ENCODE data around the gene BPIFB2. TPM values are rescaled to one million over a fixed set of nuclear protein-coding genes. Genes with fewer than 3 reads are reported as not detected.

BPIFB2 gene
- total RNA-seq, 1 donor from 2014 or later = not detected

- no peak for FAIRE-seq
- Mint-ChIP-seq H3K4me3 (ENCODE audit: unreplicated experiment) (no peak overlapping the region), H3K27ac (ENCODE audit: unreplicated experiment) (no peak overlapping the region), H3K9me3 (ENCODE audit: unreplicated experiment) (peaks cover 2% of the 10 kb centered on the region), H3K27me3 (ENCODE audit: low read depth, unreplicated experiment) (peaks cover 15% of the 10 kb centered on the region), H3K36me3 (ENCODE audit: low read depth, unreplicated experiment) (no peaks in the 10 kb centered on the region), H3K4me1 (ENCODE audit: low read depth, unreplicated experiment) (no peaks in the 10 kb centered on the region)
- Histone ChIP-seq H3K9me3 (ENCODE audit: insufficient read depth, low read depth, low read length) (no peaks in the 10 kb centered on the region), H3K27me3 (ENCODE audit: insufficient read depth, low read length) (no peaks in the 10 kb centered on the region), H4K20me1 (ENCODE audit: insufficient read depth, low read length) (no peaks in the 10 kb centered on the region), H3K9ac (ENCODE audit: low read length) (no peak overlapping the region), H3K79me2 (ENCODE audit: insufficient read depth, low read length) (no peaks in the 10 kb centered on the region), H3K4me3 (ENCODE audit: insufficient read depth, low read depth, low read length) (no peak overlapping the region), H2AFZ (ENCODE audit: low read depth, low read length) (no peak overlapping the region), H3K4me2 (ENCODE audit: low read length) (no peak overlapping the region), H3K27ac (ENCODE audit: low read depth, low read length) (no peak overlapping the region), H3K36me3 (ENCODE audit: insufficient read depth, low read length) (no peaks in the 10 kb centered on the region), H3K4me1 (ENCODE audit: insufficient read depth, low read length) (no peaks in the 10 kb centered on the region)
- no peak for DNase-seq (ENCODE audit: low read depth)
- TF ChIP-seq CTCF (IDR thresholded peaks at IDR 0.05; ENCODE audit: insufficient read depth, low read depth, low read length) (no peak), EZH2 (IDR thresholded peaks at IDR 0.05; ENCODE audit: insufficient read depth, low read length) (no peak)
Measured at GRCh38 chr20:32979201-32979998, 28.1 kb upstream of the BPIFB2 start.

- no peak for FAIRE-seq
- H3K27ac Mint-ChIP-seq (ENCODE audit: unreplicated experiment) = no peak overlapping the region
Measured at GRCh38 chr20:32980131-32980941, 27.2 kb upstream of the BPIFB2 start.

More at GRCh38 chr20:32980131-32980941, 27.2 kb upstream of the BPIFB2 start:
- Histone ChIP-seq H3K36me3 (ENCODE audit: insufficient read depth, low read length) (no peaks in the 10 kb centered on the region), H3K9ac (ENCODE audit: low read length) (no peak overlapping the region), H3K27me3 (ENCODE audit: insufficient read depth, low read length) (no peaks in the 10 kb centered on the region), H3K9me3 (ENCODE audit: insufficient read depth, low read depth, low read length) (no peaks in the 10 kb centered on the region), H2AFZ (ENCODE audit: low read depth, low read length) (no peak overlapping the region), H3K27ac (ENCODE audit: low read depth, low read length) (no peak overlapping the region), H3K4me1 (ENCODE audit: insufficient read depth, low read length) (no peaks in the 10 kb centered on the region), H3K4me2 (ENCODE audit: low read length) (no peak overlapping the region), H4K20me1 (ENCODE audit: insufficient read depth, low read length) (no peaks in the 10 kb centered on the region), H3K4me3 (ENCODE audit: insufficient read depth, low read depth, low read length) (no peak overlapping the region), H3K79me2 (ENCODE audit: insufficient read depth, low read length) (no peaks in the 10 kb centered on the region)
- peaks cover 19% of the 10 kb centered on the region for H3K27me3 Mint-ChIP-seq (ENCODE audit: low read depth, unreplicated experiment)
- no peak for DNase-seq (ENCODE audit: low read depth)
- no peak overlapping the region for H3K4me3 Mint-ChIP-seq (ENCODE audit: unreplicated experiment)
- H3K4me1 Mint-ChIP-seq (ENCODE audit: low read depth, unreplicated experiment) = no peaks in the 10 kb centered on the region
- no peak for TF ChIP-seq CTCF (IDR thresholded peaks at IDR 0.05; ENCODE audit: insufficient read depth, low read depth, low read length)
- TF ChIP-seq EZH2 (IDR thresholded peaks at IDR 0.05; ENCODE audit: insufficient read depth, low read length) = no peak
- peaks cover 2% of the 10 kb centered on the region for H3K9me3 Mint-ChIP-seq (ENCODE audit: unreplicated experiment)
- no peaks in the 10 kb centered on the region for H3K36me3 Mint-ChIP-seq (ENCODE audit: low read depth, unreplicated experiment)

All from astrocyte (in vitro differentiated cells and primary cell).